ENCODE measurements around the gene PLXNB3. TPM values are rescaled to one million over a fixed set of nuclear protein-coding genes. Genes with fewer than 3 reads are reported as not detected.
A peak's percentile ranks its signal among the peaks of the same experiment; 100 is the strongest.

Gene PLXNB3
- total RNA-seq, 3 donors from 2014 or later = 12.3 to 17.9 (median 13.4) TPM

DNA sequence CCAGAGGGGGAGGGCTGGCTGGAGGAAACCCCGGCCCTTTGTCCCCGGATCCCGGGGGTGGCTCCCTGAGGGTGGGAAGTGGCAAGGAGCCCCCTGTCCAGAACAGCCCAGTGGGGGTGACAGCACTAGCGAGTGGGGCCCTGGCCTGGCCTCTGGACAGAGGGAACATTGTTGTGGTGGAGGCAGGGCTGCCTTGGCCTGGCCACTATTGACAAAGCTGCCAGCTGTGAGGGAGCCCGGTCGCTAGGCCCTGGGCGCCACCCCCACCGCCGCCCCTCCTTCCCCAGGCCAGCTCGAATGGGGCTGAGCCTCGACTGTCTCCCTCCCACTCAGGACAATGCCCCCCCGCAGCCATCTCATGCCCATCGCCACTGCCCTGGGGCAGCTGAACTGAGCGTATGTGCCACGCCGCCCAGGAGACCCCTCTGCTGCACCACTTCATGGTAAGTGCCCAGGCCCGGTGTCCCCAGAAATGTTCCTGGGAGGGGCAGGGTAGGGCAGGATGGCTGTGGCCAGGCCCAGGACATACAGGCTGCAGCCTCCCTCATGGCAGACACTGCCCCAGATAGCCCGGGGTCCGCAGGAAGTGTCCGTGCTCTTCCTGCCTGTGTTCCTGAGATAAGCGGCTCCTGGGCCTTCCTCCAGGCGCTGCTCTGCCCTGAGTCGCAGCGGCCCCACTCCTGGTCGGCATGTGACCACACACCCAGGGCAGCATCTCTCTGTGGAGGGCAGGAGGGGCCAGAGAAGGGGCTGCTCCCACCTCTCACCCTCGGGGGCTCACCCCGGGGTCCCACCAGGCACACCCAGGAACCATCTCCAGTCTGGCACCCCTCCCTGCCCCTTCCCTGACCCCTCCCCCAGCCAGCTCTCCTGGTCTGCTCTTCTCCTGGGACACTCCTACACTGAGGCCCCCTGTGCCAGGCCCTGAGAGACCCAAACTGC is 1.4 kb downstream of the PLXNB3 start:
- H3K9me3 ChIP-seq = peaks cover 0 to 3% of the 10 kb centered on the region in 2 donors
- peaks cover 0 to 41% of the 10 kb centered on the region in 2 donors for H3K27me3 ChIP-seq
- intact Hi-C loops (cut with DNase I; ENCODE audit: low total_unique reads) = no loop called here
- TF ChIP-seq POLR2AphosphoS5 (IDR thresholded peaks at IDR 0.05) = no peak
- TF ChIP-seq, protein P1, sequence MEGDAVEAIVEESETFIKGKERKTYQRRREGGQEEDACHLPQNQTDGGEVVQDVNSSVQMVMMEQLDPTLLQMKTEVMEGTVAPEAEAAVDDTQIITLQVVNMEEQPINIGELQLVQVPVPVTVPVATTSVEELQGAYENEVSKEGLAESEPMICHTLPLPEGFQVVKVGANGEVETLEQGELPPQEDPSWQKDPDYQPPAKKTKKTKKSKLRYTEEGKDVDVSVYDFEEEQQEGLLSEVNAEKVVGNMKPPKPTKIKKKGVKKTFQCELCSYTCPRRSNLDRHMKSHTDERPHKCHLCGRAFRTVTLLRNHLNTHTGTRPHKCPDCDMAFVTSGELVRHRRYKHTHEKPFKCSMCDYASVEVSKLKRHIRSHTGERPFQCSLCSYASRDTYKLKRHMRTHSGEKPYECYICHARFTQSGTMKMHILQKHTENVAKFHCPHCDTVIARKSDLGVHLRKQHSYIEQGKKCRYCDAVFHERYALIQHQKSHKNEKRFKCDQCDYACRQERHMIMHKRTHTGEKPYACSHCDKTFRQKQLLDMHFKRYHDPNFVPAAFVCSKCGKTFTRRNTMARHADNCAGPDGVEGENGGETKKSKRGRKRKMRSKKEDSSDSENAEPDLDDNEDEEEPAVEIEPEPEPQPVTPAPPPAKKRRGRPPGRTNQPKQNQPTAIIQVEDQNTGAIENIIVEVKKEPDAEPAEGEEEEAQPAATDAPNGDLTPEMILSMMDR (IDR thresholded peaks at IDR 0.05) = no peak
- TF ChIP-seq POLR2A (IDR thresholded peaks at IDR 0.05) = no peak
- no peaks in the 10 kb centered on the region for H3K4me1 ChIP-seq
- peak overlapping the region in 2 of 3 donors; percentile 40 to 56 for H3K4me3 ChIP-seq
- DNase-seq (ENCODE audit: low spot score in 2 of 2) = no peak
- peak overlapping the region; percentile 66 to 83 for H3K27ac ChIP-seq
- no peaks in the 10 kb centered on the region for H3K36me3 ChIP-seq

DNA sequence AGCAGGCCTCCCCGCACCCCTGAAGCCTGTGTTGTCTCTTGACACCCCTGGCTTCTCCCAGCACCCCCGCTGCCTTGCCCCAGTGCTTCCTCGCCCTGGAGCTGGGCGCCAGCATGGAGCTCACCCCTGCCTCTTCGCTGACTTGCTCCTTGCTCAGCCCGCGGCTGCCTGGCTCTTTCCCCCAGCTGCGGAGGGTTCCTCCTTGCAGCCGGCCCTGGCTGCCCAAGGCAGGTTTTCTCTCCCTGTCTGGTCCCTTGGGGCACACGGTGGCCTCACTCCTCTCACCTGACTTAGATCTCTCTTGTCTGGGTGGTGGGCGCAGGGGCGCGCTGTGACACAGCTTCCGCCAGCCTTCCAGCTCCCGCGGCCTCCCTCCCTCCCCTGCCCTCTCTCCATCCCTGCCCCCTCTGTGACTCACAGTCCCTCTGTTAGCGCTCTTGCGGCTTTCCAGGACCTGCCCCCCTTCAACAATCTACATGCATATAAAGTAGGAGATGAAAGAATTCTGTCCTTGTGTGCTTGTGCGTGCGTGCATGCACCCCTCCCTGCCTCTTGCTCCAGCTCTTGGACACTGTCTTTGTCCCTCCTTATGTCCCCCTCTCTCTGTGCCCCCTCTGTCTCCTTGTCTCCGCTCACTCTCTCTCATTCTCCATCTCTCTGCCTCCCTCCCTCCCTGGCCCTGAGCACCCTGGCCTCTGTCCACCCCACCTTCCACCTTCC is 2.2 kb downstream of the PLXNB3 start:
- TF ChIP-seq POLR2A (IDR thresholded peaks at IDR 0.05) = no peak
- TF ChIP-seq POLR2AphosphoS5 (IDR thresholded peaks at IDR 0.05) = no peak
- TF ChIP-seq, protein P1 (IDR thresholded peaks at IDR 0.05) = no peak
- intact Hi-C loops (cut with DNase I; ENCODE audit: low total_unique reads) = no loop called here
- no peaks in the 10 kb centered on the region for H3K4me1 ChIP-seq
- no peak for DNase-seq (ENCODE audit: low spot score in 2 of 2)
- peak overlapping the region; percentile 66 to 83 for H3K27ac ChIP-seq
- H3K36me3 ChIP-seq = no peaks in the 10 kb centered on the region
- peaks cover 0 to 48% of the 10 kb centered on the region in 2 donors for H3K27me3 ChIP-seq
- peaks cover 0 to 3% of the 10 kb centered on the region in 2 donors for H3K9me3 ChIP-seq
- peak overlapping the region in 2 of 3 donors; percentile 40 to 56 for H3K4me3 ChIP-seq

GRCh38 chrX:153766871-153767673 is 3.0 kb downstream of the PLXNB3 start:
- H3K4me1 ChIP-seq = no peaks in the 10 kb centered on the region
- DNase-seq (ENCODE audit: low spot score in 2 of 2) = no peak
- H3K27ac ChIP-seq = no peak overlapping the region
- intact Hi-C loops (cut with DNase I; ENCODE audit: low total_unique reads) = no loop called here
- peak overlapping the region in 1 of 3 donors; percentile 40 for H3K4me3 ChIP-seq
- no peak for TF ChIP-seq POLR2AphosphoS5 (IDR thresholded peaks at IDR 0.05)
- peaks cover 0 to 55% of the 10 kb centered on the region in 2 donors for H3K27me3 ChIP-seq
- no peaks in the 10 kb centered on the region for H3K36me3 ChIP-seq
- peaks cover 0 to 3% of the 10 kb centered on the region in 2 donors for H3K9me3 ChIP-seq

GRCh38 chrX:153767674-153768055 is 3.6 kb downstream of the PLXNB3 start:
- peaks cover 0 to 3% of the 10 kb centered on the region in 2 donors for H3K9me3 ChIP-seq

More at GRCh38 chrX:153767674-153768055, 3.6 kb downstream of the PLXNB3 start:
- Histone ChIP-seq H3K27ac (no peak overlapping the region), H3K4me1 (no peaks in the 10 kb centered on the region), H3K4me3 (no peak overlapping the region), H3K36me3 (no peaks in the 10 kb centered on the region), H3K27me3 (peaks cover 0 to 60% of the 10 kb centered on the region in 2 donors)
- no peak for DNase-seq (ENCODE audit: low spot score in 2 of 2)
- intact Hi-C loops (cut with DNase I; ENCODE audit: low total_unique reads) = no loop called here
- TF ChIP-seq POLR2AphosphoS5 (IDR thresholded peaks at IDR 0.05) = no peak
- TF ChIP-seq, protein P1 (IDR thresholded peaks at IDR 0.05) = no peak
- no peak for TF ChIP-seq POLR2A (IDR thresholded peaks at IDR 0.05)
